Hypothalamus (tissue), 51 donors: ENCODE data around the gene MTCL3.

Experiments
- DNase-seq, 51 donors: peaks; one replicate each; lab custom pipeline; 2025; lab: John Stamatoyannopoulos, UW

Gene MTCL3

GRCh38 chr6:127475135-127475822 lies 43.9 kb downstream of the MTCL3 start:
- no peak for DNase-seq

- no peak for DNase-seq
Measured at GRCh38 chr6:127471379-127472255, 47.5 kb downstream of the MTCL3 start.

GRCh38 chr6:127468936-127469335 lies 50.2 kb downstream of the MTCL3 start:
- no peak for DNase-seq

GRCh38 chr6:127466416-127466815 lies 52.7 kb downstream of the MTCL3 start:
- no peak for DNase-seq

GRCh38 chr6:127464881-127465459 lies 54.2 kb downstream of the MTCL3 start:
- DNase-seq, result peak in 37 of 51 donors; percentile 2 to 77 (median 38)

- DNase-seq, result peak in 1 of 51 donors; percentile 6
Measured at GRCh38 chr6:127464161-127464880, 54.8 kb downstream of the MTCL3 start.

GRCh38 chr6:127463056-127463455 lies 56.1 kb downstream of the MTCL3 start:
- DNase-seq, result no peak

DNA sequence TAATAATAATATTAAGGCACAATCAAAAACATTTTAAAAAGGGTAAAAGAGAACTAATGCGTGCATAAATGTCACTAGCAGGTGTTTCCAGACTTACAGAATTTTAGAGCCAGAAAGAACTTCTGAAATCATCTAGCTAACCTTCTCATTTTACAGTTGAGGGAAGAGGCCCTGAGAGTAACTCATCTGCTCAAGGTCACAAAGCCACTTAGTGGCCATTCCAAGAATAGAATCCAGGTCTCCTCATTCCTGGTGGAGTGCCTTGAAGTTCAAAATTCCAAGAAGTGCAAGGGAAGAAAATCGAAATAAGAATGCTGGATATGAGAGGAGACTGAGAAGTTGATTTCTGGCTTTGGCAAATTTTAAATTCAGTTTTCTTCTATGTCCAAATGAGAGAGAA lies 56.8 kb downstream of the MTCL3 start:
- no peak for DNase-seq

DNA sequence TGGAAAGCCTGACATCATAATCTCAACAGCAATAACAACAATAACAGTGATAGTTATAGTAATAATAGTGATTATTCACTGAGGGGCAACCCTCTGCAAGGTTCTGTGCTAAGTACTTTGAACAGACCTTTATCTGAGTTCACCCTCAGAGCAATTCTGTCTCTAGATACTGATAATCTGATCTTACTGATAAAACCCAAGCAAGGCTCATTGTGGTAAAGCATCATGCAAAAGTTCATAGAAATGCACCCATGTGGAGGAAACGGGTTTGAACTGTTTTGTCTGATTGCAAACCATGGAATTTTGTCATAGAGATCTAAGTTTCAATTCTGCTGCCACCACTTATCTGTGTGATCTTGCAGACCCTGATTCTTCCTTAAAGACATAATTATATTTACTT lies 58.7 kb downstream of the MTCL3 start:
- no peak for DNase-seq

DNA sequence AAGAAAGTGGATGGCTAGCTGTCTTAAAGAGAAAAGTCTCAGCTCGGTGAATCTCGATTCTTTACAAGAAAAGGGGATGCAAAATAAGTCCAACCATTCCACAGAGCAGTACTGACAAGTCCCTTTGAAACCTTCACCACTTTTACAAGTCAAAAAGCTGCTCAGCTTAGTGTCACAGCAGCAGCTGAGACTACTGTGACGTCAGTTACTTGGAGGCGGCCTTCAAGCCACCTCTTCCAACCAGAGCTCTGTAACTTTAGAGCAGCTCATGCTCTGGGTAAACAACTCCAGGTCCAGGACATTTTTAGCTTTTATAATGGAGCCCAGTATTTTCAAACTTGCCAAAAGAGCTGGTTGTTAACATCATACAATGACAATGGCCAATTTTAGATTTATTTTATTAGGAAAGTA lies 59.9 kb downstream of the MTCL3 start, which contains the start of gene KIAA0408:
TSS of gene KIAA0408 (minus strand) at position 159 of the 411 bp plus-strand sequence. CDS start 5,408 bp downstream, outside the sequence.
- DNase-seq, result peak in 7 of 51 donors; percentile 3 to 28 (median 8)

DNA sequence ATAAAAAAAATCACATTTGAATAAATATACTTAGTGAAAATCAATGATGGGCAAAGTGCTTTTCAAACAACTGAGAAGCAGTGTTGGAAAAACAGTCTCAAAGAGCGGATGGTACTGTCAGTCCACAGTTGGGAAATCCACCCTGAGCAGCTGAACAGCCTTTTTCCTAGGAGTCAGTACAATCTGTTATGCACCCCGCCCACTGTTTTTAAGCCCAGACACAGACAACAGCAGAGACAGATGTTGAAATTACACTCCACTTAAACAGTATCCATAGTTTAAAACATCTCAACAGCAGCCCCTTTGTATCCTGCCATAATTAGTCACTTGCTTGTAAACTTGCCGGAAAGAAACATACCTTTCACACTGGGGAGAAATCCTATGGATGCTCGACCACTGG lies 60.3 kb downstream of the MTCL3 start:
- no peak for DNase-seq

- DNase-seq, result no peak
Measured at GRCh38 chr6:127458222-127458621, 60.9 kb downstream of the MTCL3 start.

GRCh38 chr6:127457456-127458064 lies 61.6 kb downstream of the MTCL3 start:
- peak in 1 of 51 donors; percentile 22 for DNase-seq

- DNase-seq, result no peak
Measured at GRCh38 chr6:127456465-127456864, 62.7 kb downstream of the MTCL3 start.

GRCh38 chr6:127453845-127454619 lies 65.1 kb downstream of the MTCL3 start:
- DNase-seq, result no peak

GRCh38 chr6:127452803-127453202 lies 66.3 kb downstream of the MTCL3 start:
- no peak for DNase-seq

DNA sequence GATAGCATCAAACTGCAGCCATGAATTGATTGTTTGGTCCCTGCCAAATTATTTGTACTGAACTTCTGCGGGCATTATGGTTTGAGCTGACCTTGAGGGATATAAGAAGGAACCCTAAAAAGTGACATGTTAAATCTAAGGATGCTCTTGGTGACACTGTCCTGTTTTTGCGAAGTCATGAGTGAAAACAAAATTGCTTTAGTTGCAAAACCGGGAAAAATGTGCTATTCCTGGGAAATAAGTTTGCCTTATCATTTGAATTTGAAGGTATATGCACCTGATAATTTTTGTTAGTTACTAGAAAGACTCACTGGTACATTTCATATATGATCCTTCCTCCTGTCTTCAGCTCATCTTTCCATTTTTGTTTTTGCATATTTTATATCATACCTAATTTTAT lies 67.7 kb downstream of the MTCL3 start:
- DNase-seq, result no peak

DNA sequence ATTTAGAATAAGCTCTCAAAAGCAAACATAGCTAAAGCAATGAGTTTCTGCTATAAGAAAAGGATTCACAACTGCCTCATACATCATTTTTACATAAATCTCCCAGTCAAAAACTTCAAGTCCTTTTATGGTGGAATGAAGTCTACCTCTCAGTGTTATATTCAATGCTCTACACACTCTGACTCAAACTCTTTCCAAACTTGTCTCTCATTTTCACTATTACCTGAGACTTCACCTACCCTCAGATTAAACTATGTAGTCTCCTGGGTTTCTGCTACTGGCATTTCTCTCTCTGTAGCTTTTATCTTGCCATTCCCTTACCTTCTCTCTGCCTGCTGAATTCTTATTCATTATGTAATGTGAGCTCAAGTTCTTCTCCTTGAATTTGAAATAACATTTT lies 71.4 kb downstream of the MTCL3 start:
- no peak for DNase-seq

- no peak for DNase-seq
Measured at GRCh38 chr6:127446356-127446755, 72.8 kb downstream of the MTCL3 start.

GRCh38 chr6:127441881-127442280 lies 77.3 kb downstream of the MTCL3 start:
- no peak for DNase-seq
